GM21390 (cell line): ENCODE results near the gene CHTF18.
"Not testable (repeated sequence)": the region's sequence is repeated elsewhere in the genome, so short reads cannot be mapped to it uniquely, and the experiment has no call there.

Experiments
- ATAC-seq: cut with Tn5 transposase; IDR thresholded peaks from one replicate; pipeline ENCODE4 v1.9.1; 2021; ENCODE audit not compliant: unreplicated experiment

Gene CHTF18

GRCh38 chr16:825341-826061, 37.1 kb downstream of the CHTF18 start:
- ATAC-seq = no peak

- ATAC-seq = no peak
Observed at GRCh38 chr16:827513-827912, 39.1 kb downstream of the CHTF18 start.

- no peak for ATAC-seq
Observed at GRCh38 chr16:828891-829290, 40.5 kb downstream of the CHTF18 start.

DNA sequence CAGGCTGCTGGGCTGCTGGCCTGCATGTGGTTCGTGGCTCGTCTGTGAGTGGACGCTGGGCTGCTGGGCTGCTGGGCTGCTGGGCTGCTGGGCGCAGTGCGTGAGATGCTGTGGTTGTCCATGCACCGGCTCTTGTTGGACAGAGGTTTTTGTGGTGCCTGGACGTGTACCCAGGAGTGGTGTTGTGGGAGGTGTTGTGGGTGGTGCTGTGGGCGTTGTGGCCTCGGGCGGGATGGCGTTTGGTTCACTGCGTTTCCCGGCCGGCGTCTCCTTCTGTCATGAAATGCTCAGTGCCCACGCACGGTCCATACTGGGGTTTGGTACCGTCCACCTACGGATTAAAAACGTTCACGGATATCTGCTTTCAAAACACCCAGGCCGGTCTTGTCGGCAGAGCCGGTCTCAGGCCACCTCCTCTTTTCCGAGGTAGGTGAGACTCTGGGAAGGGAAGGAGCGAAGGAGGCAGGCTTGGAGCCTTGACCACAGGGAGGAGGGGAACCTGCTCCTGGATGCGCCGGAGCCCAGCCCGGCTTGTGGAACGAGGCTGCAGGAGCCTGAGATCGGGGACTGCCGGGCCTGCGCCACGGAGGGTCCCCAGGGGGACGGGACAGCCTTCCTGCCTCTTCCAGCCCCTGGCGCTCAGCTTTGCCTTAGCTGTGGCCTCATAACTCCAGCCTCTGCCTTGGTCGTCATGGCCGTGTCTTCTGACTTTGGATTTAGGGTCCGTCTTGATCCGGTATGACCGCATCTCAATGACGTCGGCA, 41.9 kb downstream of the CHTF18 start:
- ATAC-seq = no peak

DNA sequence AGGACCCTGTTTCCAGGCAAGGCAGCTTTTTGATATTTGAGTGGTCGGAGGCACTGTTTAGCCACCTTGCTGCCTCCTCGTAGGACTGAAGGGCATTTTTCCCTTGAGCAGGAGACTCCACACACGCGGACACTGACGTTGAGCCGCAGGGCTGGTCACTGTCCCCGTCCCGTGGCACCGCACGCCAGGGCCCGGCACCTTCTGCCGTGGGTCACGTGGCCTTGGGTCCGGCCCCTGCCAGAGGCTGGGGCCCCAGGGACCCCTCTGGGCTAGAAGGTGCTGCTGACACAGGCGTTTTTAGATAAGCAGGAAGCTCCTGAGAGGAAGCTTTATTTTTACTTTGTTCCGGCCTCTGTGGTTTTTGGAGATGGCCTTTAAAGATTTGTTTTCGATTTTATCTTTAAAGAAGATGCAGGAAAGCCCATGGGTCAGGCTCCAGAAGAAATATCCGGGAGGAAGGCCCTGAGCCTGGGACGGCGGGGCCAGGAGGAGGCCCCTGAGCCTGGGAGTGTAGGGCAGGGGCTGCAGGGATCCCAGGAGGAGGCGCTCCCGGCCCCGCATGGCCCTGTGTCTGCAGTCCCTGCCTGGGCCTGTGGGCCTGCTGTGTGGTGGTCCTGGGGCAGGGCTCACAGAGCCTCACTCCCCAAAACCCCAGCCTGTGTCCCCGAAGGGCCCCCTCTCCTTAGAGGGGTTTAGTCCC, 42.6 kb downstream of the CHTF18 start:
- no peak for ATAC-seq

GRCh38 chr16:831571-832413, 43.4 kb downstream of the CHTF18 start:
- no peak for ATAC-seq

GRCh38 chr16:832652-833336, 44.4 kb downstream of the CHTF18 start:
- no peak for ATAC-seq

- no peak for ATAC-seq
Observed at GRCh38 chr16:833411-833810, 45.0 kb downstream of the CHTF18 start.

GRCh38 chr16:835373-835772, 47.0 kb downstream of the CHTF18 start:
- ATAC-seq = no peak

DNA sequence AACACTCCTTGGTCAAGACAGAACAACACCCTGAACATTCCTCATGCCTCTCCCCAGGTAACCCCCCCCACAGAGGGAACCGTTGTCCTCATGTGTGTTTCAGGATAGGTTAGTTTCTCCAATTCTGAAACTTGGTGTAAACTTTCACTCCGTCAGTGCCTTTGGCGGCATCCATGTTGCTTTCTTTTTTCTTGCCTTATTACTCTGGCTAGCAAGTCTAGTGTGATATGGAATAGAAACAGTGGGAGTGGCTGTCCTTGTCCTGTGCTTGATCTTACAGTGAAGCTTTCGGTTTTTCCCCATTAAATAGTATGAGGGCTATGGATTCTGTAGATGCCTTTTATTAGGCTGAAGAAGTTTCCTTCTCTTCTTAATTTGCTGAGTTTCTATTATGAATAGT, 47.8 kb downstream of the CHTF18 start:
- ATAC-seq = no peak

GRCh38 chr16:836822-837221, 48.4 kb downstream of the CHTF18 start:
- not testable (repeated sequence) for ATAC-seq

GRCh38 chr16:838741-839140, 50.3 kb downstream of the CHTF18 start:
- ATAC-seq = no peak

DNA sequence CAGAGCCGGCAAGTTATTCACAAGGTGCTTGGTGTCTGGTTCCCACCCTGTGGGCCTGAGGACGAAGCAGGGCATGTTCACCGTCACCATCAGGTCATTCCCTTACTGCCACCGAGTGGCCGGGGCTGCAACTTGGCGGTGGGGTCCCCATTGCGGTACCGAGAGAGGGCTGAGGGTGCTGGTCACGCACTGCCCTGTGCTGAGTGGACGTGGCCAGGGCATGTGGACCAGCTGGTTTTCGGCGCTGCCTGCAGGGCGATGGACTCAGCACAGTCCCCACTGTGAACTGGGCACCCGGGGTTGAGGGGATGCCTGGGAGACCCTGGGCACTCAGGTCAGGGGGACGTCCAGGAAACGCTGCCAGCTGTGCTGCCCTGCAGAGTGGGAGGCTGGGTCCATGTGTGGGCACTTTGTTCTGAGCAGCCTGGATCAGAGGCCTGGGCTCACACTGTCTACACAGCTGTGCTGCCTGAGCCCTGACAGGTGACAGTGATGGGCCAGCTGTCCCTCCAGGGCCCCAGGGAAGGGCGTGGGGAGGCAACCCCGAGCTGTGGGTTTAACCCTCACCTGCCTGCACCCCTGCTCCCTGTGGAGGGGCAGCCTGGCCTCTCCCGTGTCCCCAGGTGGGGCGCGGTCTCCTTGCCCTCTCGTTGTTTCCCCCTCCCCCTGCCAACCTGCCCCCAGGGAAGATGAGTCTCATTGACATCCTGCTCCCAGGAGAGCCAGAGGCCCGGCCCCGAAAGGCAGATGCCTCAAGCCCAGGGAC, 51.4 kb downstream of the CHTF18 start:
- no peak for ATAC-seq

GRCh38 chr16:840561-841454, 52.4 kb downstream of the CHTF18 start:
- no peak for ATAC-seq

GRCh38 chr16:841455-842060, 53.1 kb downstream of the CHTF18 start:
- ATAC-seq = no peak

DNA sequence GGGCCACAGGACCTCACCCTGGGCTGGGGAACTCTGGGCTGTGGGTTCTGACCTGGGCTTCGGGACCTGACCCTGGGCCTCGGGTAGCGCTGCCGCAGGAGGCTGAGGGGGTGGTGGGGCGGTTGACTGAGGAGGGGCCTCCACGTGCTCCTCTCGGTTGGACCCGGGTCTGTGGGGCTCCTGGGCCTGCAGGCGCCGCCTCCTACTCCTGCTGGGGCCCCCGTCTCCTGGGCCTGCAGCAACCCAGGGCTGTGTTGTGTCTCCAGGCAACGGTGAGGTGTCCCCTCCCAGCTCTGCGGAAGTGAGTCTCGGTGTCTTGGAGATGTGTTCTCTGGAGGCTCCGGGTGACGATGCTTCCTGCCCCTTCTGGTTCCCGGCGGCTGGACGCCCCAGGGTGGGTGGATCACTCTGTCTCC, 53.6 kb downstream of the CHTF18 start:
- no peak for ATAC-seq

GRCh38 chr16:842711-843560, 54.5 kb downstream of the CHTF18 start:
- no peak for ATAC-seq
